Activated CD4-positive, alpha-beta T cell treated with anti-CD3 and anti-CD28 coated beads, Interleukin-2, amount 10 ng/mL, durations not matched to agents 24 days and 14 days (primary cell): ENCODE measurements around the gene ANKRD23. TPM values are rescaled to one million over a fixed set of nuclear protein-coding genes. Genes with fewer than 3 reads are reported as not detected.

Source experiments
- DNase-seq: peaks from one replicate; pipeline ENCODE4 v3.0.0; 2022
- H3K27ac Mint-ChIP-seq: one replicate; pipeline ENCODE4 v1.8.0; 2022; ENCODE audit warnings: mild to moderate bottlenecking, mixed read lengths
- H3K27me3 Mint-ChIP-seq: one replicate; pipeline ENCODE4 v1.8.0; 2022; ENCODE audit warnings: mixed read lengths
- H3K36me3 Mint-ChIP-seq: one replicate; pipeline ENCODE4 v1.8.0; 2022; ENCODE audit warnings: low read depth, mild to moderate bottlenecking, mixed read lengths
- H3K4me1 Mint-ChIP-seq: one replicate; pipeline ENCODE4 v1.8.0; 2021; ENCODE audit warnings: mixed read lengths
- H3K4me3 Mint-ChIP-seq: one replicate; pipeline ENCODE4 v1.8.0; 2022; ENCODE audit warnings: mild to moderate bottlenecking, moderate library complexity, mixed read lengths
- H3K9me3 Mint-ChIP-seq: one replicate; pipeline ENCODE4 v1.8.0; 2021; ENCODE audit warnings: mixed read lengths
- intact Hi-C: fragments of 100-400 bp; cut with micrococcal nuclease; formaldehyde crosslinking; loops from one replicate; pipeline ENCODE4 v1.15.1; 2023
- total RNA-seq: library from RNA; stranded (reverse); gene quantifications from 2 replicates; pipeline ENCODE4 v1.2.3, GENCODE V29; 2022

The ANKRD23 gene
- total RNA-seq, 1 donor from 2014 or later, result 6.7 TPM

DNA sequence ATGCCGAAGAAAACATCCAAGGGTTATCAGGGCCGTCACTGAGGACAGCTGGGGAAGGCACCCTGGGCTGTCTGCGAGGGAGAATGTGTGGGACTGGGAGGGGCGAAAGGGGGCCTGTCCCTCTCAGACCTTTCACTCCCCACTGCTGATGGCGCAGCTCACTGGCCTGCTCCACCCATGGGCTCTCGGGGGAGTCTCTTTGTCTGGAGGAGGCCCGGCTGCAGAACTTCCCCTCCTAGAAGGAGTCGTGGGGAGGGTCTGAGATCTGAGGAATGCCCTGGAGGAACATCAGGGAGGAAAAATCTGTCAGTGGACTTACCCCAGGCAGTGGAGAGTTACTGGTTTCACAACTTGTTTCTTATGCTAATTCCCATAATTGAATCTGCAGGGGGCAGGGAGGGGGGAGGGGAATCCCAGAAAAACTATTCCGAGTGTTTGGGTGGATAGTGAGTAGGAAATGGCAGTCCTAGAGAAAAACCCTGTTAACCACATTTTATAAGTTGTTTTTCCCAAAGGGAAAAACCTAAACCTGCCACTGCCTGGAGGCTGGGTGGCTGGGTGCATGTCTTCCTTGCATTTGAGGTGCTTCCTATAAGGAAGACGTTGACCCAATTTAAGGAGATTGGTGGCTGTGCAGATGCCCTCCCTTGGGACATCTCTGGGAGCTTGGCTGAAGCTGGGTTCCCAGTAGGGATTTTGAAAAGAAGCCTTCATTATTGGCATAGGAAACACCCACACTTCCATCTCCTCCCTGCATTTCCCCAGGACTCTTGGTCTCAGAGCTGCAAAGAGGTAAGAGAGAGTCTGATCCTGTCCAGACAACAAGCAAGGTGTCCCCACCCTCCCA is 37.8 kb upstream of the ANKRD23 start:
- H3K9me3 Mint-ChIP-seq, result no peaks in the 10 kb centered on the region
- intact Hi-C loops, result no loop called here
- no peak for DNase-seq
- H3K4me3 Mint-ChIP-seq, result no peak overlapping the region
- H3K4me1 Mint-ChIP-seq, result no peaks in the 10 kb centered on the region
- H3K27ac Mint-ChIP-seq, result no peak overlapping the region
- H3K36me3 Mint-ChIP-seq, result no peaks in the 10 kb centered on the region
- H3K27me3 Mint-ChIP-seq, result peaks cover 3% of the 10 kb centered on the region

DNA sequence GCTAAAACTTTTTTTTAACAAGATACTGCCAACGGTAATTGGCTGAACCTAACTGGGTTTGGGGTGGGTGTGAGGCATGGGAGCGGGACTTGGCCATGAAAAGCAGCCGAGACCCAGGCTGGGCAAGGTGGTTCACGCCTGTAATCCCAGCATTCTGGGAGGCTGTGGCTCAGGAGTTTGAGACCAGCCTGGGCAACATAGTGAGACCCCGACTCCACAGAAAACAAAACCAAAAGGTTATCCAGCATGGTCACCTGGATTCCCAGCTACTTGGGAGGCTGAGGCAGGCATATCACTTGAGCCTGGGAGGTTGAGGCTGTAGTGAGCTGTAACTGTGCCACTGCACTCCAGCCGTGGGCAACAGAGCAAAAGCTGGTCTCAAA is 37.1 kb upstream of the ANKRD23 start:
- H3K4me1 Mint-ChIP-seq, result peaks cover 2% of the 10 kb centered on the region
- peaks cover 1% of the 10 kb centered on the region for H3K27me3 Mint-ChIP-seq
- intact Hi-C loops, result no loop called here
- H3K9me3 Mint-ChIP-seq, result no peaks in the 10 kb centered on the region
- no peaks in the 10 kb centered on the region for H3K36me3 Mint-ChIP-seq
- H3K4me3 Mint-ChIP-seq, result no peak overlapping the region
- DNase-seq, result no peak
- no peak overlapping the region for H3K27ac Mint-ChIP-seq

DNA sequence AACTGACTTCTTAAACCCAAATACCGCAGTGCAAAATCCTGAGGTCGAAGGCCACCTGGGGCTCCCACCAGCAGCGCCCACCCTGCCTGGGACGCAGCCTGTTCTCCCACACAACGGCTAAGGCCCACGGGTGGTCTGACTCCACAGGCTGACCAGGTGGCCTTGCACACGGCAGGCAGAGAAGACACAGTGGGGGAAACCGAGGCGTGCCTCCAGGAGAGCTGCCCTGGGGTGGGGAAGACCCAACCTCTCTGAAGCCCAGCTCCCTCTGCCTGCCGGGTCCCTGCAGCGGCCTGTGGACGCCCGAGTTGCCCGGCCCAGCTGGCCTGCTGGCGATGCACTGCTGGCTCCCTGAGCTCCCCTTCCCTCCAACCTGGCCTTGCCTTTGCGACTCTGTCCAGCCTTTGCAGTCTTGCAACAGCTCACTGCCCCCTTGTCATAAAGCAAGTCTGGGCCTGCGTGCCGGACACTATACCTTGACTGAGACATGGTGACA is 35.8 kb upstream of the ANKRD23 start:
- no peaks in the 10 kb centered on the region for H3K36me3 Mint-ChIP-seq
- peaks cover 2% of the 10 kb centered on the region for H3K27me3 Mint-ChIP-seq
- DNase-seq, result no peak
- H3K27ac Mint-ChIP-seq, result no peak overlapping the region
- intact Hi-C loops, result no loop called here
- peaks cover 3% of the 10 kb centered on the region for H3K4me1 Mint-ChIP-seq
- H3K9me3 Mint-ChIP-seq, result no peaks in the 10 kb centered on the region
- H3K4me3 Mint-ChIP-seq, result no peak overlapping the region

DNA sequence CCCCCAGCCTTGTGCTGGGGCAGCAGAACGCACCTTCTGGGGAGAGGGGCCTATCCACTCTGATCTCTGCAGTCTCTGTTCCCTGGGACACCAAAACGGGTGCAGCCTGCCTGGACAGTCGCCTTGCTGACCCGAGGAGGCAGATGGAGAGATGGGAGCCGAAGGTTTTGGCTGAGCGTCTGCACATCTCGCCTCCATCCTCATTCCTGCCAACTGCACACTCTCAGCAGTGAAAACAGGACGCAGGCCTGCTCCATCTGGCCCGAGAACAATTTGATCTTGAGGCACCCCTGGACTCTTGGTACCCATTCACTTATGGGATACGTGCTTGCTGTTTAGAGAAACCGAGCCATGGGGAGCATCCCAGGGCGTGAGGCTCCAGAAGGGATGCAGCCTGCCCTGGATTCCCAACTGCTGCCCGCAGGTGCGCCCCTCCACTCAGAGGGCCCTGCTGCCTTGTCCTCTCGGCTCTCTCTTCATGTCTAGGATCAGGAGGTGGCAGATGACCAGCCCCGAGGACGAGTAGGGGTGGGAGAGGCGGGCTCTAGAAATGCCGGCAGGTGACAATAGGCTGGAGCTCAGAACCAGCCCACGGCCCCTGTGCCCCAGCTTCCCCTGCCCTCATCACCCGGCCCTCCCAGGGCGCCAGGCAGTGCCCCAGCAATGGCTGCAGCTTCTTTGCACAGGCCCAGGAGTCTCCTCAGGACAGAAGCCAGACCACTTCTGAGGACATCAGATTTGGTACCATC is 35.1 kb upstream of the ANKRD23 start:
- DNase-seq, result no peak
- Mint-ChIP-seq H3K4me1 (peaks cover 9% of the 10 kb centered on the region), H3K9me3 (no peaks in the 10 kb centered on the region), H3K36me3 (no peaks in the 10 kb centered on the region), H3K4me3 (no peak overlapping the region), H3K27me3 (peaks cover 2% of the 10 kb centered on the region), H3K27ac (no peak overlapping the region)
- intact Hi-C loops, result no loop called here

DNA sequence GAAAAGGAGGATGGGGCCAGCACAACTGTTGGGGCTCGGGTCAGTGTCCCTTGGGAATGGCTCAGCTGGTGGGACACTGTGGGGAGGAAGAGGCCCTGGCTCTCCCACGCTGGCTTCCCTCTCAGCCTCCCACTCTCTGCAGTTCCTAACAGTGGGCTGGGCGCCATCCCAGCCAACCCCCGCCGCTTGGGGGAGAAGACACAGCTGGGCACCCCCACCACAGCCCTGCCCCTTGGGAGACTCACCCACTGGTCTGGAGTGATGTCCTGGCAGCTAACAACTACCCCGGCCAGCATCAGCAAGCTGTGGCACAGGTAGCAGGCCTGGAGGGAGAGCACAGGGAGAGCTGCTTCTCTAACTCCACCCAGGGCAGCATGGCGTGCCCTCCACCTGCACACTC is 34.4 kb upstream of the ANKRD23 start:
- intact Hi-C loops, result no loop called here
- Mint-ChIP-seq H3K4me1 (peaks cover 9% of the 10 kb centered on the region), H3K9me3 (no peaks in the 10 kb centered on the region), H3K27me3 (peaks cover 2% of the 10 kb centered on the region), H3K36me3 (no peaks in the 10 kb centered on the region), H3K27ac (no peak overlapping the region), H3K4me3 (no peak overlapping the region)
- no peak for DNase-seq

DNA sequence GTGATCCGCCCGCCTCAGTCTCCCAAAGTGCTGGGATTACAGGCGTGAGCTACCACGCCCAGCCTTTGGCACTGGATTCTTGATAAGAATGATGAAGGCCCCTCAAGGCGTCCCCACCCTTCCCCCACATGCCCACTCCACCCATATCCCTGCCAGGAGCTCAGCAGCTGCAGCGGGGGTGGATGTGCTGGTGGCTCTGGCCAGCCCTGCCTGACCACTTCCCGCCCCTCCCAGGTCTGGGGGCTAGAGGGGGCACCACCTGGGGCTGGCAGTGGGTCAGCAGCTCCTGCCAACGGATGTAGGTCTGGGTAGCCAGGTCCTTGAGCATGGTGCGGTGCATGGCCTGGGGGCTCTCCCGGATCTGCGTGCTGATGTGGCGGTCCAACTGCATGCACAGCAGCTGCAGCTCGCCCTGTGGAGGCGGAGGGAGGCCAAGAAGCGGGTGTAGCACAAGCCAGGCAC is 33.8 kb upstream of the ANKRD23 start:
- H3K4me1 Mint-ChIP-seq, result peaks cover 9% of the 10 kb centered on the region
- DNase-seq, result no peak
- H3K9me3 Mint-ChIP-seq, result no peaks in the 10 kb centered on the region
- H3K36me3 Mint-ChIP-seq, result no peaks in the 10 kb centered on the region
- intact Hi-C loops, result no loop called here
- H3K4me3 Mint-ChIP-seq, result no peak overlapping the region
- peaks cover 2% of the 10 kb centered on the region for H3K27me3 Mint-ChIP-seq
- H3K27ac Mint-ChIP-seq, result no peak overlapping the region

DNA sequence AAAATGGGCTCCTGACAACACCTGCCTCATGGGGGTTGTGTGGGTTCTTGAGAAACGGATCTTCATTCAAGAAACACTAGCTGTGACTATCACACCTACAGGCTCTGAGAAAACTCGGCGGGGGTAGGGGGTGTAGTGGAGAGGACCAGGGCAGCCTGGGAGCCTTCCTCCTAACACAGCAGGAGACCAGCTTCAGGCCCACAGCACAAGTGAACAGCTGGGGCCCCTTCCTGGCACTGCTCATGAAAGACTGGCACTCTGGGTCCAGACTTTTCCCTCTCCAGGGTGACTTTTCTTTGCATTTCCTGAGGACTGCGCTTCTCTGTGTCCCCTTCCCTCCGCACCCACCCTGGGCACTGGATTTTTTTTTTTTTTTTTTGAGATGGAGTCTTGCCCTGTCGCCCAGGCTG is 33.2 kb upstream of the ANKRD23 start:
- H3K9me3 Mint-ChIP-seq, result no peaks in the 10 kb centered on the region
- H3K4me1 Mint-ChIP-seq, result peaks cover 9% of the 10 kb centered on the region
- H3K36me3 Mint-ChIP-seq, result no peaks in the 10 kb centered on the region
- H3K4me3 Mint-ChIP-seq, result no peak overlapping the region
- H3K27ac Mint-ChIP-seq, result no peak overlapping the region
- DNase-seq, result no peak
- H3K27me3 Mint-ChIP-seq, result peaks cover 2% of the 10 kb centered on the region
- intact Hi-C loops, result no loop called here

DNA sequence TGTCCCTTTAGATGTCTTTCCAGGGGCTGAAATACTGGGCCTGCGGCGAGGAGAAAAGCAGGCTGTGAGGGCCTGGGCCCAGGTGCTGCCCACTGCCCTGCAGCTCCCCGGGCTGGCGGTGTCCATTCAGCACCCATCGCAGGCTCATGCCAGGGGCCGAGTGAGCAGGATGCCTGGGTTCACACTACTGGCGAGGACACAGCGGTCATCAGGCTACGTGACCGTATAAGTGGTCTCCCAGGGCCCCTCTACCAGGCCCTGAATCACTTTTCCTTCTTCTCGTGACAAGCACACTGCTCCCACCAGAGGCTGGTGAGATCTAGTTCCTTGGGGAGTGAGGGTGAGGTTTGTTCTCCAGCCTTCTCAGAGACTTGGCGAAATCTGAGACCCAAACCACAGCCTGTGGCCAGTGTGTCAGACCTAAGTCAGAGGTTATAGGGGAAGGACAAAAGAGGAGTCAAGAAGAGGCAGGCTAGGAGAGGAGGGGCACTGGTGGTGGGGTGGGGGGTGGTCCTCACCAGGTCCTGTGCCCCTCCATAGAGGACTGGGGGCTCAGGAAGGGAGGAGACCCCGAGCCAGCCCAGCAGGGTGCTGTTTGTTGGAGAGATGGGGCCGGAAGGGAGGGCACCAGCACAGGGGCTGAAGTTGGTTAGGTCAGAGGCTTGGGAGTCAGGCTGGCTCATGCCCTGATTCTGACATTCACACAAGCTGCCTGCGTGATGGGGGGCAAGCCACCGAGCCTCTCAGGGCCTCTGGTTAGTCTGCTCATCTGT is 32.6 kb upstream of the ANKRD23 start:
- intact Hi-C loops, result no loop called here
- no peaks in the 10 kb centered on the region for H3K36me3 Mint-ChIP-seq
- H3K4me3 Mint-ChIP-seq, result no peak overlapping the region
- no peaks in the 10 kb centered on the region for H3K9me3 Mint-ChIP-seq
- no peak overlapping the region for H3K27ac Mint-ChIP-seq
- H3K27me3 Mint-ChIP-seq, result peaks cover 2% of the 10 kb centered on the region
- no peak for DNase-seq
- H3K4me1 Mint-ChIP-seq, result peaks cover 9% of the 10 kb centered on the region

DNA sequence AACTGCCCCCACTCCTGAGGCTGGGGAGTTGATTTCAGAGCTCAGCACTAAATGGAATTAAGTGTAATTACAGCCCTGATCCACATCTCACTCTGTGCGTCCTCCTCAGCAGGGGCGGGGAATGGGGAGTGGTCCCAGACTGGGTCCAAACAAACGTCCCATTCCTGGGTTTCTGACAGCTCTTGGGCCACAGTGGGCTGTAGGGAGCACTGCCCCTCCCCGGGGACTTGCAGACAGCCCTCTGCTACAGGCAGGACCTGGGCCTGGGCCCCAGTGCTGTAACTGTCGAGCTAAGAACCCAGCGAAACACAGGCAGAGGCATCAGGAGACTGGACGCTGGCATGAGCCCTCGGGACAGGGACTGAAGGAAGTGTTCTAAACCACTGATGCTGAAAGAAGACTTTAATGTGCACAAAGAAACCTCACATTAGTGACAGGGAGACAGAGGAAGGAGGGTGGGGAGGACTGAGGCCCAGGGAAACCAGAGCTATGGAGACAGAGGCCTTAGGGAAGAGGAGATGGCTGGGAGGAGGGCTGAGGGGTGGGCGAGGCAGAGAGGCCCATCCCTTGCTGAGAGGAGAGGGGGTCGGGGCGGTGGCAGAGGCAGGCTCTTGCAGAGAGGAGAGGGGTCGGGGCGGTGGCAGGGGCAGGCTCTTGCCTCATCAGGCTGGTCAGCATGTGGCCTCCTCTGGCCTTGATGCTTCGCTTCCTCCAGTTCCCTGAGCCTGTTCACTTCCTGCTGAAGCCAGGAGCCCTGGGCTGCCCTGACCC is 31.9 kb upstream of the ANKRD23 start:
- Mint-ChIP-seq H3K36me3 (no peaks in the 10 kb centered on the region), H3K27me3 (peaks cover 9% of the 10 kb centered on the region), H3K4me3 (no peak overlapping the region), H3K27ac (peak overlapping the region; percentile 29), H3K4me1 (peaks cover 13% of the 10 kb centered on the region), H3K9me3 (no peaks in the 10 kb centered on the region)
- no peak for DNase-seq
- intact Hi-C loops, result no loop called here

DNA sequence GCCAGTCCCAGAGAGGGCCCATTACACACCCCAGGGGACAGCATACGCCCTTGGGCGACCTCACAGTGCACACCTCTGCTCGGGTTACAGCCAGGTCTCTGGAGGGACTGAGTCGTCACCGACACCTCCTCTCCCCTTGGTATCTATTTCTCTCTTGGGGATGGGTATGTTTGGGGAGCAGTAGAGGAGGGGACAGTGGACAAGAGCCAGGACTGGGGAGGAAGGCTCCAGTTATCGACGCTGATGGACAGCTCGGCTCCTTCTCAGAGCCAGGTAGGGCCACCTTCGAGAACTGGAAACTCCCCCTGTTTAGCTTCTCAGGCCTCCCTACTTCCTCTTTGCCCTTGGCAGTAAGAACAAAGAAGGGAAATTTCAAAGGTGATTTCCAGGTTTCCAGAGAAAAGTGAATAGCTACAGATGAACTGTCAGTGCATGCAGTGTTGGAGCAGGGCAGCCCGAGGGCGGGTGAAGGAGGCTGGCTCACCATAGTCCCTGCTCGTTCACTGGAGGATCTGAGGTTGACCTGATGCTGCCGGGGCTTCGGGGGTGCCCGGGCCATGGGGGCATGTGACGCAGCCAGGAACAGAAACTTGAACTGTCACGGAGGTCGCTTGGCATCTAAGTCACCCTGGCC is 30.5 kb upstream of the ANKRD23 start:
- Mint-ChIP-seq H3K4me1 (peaks cover 16% of the 10 kb centered on the region), H3K27ac (peak overlapping the region; percentile 68), H3K36me3 (no peaks in the 10 kb centered on the region), H3K27me3 (peaks cover 12% of the 10 kb centered on the region), H3K4me3 (no peak overlapping the region), H3K9me3 (no peaks in the 10 kb centered on the region)
- intact Hi-C loops, result no loop called here
- no peak for DNase-seq

DNA sequence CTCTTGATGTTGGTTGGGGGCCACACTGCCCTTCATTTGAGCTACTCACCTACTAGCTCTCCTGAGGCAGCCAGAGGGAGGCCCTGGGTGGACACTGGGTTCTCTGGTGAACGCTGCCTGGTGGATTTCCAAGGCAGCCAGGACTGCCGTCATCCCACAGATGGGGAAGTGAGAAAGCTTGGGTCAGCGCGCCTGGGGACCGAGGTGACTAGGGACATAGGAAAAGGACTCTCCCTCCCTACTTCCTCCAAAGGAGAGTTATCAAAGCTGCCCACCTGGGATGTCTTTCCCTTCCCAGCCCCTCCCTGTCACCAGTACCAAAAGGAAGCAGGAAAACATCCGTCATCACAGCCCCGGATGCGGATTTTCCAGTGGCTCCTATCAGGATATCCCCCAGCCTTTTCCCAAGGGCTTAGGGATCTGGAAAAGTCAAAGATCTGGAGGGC is 29.9 kb upstream of the ANKRD23 start:
- intact Hi-C loops, result no loop called here
- no peak for DNase-seq
- Mint-ChIP-seq H3K4me3 (no peak overlapping the region), H3K27me3 (peaks cover 12% of the 10 kb centered on the region), H3K4me1 (peaks cover 16% of the 10 kb centered on the region), H3K27ac (no peak overlapping the region), H3K36me3 (no peaks in the 10 kb centered on the region), H3K9me3 (no peaks in the 10 kb centered on the region)

DNA sequence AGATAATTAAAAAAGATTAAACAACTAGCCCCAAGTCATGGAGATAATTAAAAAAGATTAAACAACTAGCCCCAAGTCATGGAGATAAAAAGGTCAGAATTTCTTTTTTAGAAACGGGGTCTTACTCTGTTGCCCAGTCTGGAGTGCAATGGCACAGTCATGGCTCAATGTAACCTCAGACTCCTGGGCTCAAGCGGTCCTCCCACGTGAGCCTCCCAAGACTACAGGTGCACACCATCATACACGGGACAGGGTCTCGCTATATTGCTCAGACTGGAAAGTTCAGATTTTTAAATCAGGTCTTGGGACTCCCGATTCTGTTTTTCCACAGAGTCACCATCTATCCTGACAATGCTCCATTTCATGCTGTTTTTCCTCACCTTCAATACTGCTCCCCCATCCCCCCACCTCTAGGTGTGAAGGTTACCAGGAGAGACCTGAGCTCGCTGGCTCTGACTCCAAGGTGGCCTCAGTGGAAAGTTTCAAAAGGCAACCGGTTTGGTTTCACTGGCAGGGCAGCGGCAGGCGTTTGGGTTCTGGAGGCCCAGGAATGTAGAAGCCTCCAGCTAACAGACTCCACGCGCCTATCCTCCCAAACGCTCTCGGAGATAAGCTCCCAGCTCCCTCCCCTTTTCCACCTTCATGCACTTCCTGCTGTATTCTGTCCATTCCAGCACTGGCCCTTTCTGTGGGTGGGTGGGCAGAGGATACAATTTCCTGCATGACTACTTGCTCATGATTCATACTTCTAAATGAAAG is 28.9 kb upstream of the ANKRD23 start:
- no peak for DNase-seq
- Mint-ChIP-seq H3K27ac (no peak overlapping the region), H3K27me3 (peaks cover 12% of the 10 kb centered on the region), H3K4me1 (peaks cover 21% of the 10 kb centered on the region), H3K36me3 (no peaks in the 10 kb centered on the region), H3K9me3 (no peaks in the 10 kb centered on the region), H3K4me3 (no peak overlapping the region)
- intact Hi-C loops, result no loop called here
